Measurements from ENCODE around the gene DYRK1A.
A peak's percentile ranks its signal among the peaks of the same experiment; 100 is the strongest.

Gene DYRK1A

DNA sequence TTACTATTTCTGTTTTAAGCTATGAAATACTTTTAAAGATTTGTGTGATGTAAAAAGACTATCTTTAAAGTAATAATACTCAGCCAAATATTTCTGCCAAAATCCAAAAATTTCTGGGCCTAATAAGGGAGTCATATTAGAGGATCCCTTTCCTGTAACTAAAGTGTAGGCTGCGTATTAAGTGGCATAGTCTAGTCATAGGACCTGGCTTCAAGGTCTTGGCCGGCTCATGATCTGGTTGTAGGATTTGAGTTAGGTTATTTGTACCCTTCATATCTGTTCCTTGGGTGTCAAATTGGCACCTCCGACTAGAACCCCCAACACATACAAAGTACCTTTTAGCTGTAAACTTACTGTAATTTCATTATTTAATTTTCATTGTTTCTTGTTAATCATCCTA is 107.8 kb downstream of the DYRK1A start:
- no peaks in the 10 kb centered on the region for H3K4me1 ChIP-seq (ENCODE audit: insufficient read depth, poor library complexity, severe bottlenecking)
- TF ChIP-seq CTCF (IDR thresholded peaks at IDR 0.05; ENCODE audit: poor library complexity, severe bottlenecking): no peak

DNA sequence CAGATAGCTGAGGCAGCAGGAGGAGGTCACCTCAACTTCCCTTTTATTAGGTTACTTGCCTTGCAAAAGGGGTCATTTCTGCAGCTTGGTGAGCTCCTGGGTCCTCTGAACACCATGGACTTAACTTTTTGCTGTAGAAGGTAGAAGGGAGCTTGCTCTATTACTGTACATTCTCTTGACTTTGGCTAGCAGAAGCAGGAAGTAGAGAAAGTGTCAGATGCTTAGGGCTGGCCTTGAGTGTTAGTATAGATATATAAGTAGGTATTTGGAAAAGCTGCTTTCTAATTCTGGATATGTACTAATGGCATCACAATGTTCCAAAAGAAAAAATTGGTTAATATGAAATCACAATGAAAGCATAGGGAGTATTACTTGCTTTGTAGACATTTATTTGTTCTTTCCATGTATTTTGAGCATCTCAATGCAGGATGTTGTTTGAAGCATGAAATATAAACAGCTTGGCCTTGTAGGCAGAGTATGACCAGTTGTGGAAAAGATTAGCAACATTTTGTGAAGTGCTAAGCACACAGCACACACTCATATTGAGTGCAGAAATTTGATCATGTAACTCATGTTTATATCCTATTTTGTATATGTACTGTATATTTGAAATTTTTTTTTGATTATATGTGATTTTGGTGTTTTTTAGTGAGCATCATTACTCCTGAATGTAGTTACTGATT is 108.8 kb downstream of the DYRK1A start:
- Histone ChIP-seq H3K9me3 (ENCODE audit: severe bottlenecking) (no peaks in the 10 kb centered on the region), H3K27ac (ENCODE audit: poor library complexity, severe bottlenecking) (no peak overlapping the region), H3K27me3 (ENCODE audit: insufficient read depth, poor library complexity, severe bottlenecking) (no peaks in the 10 kb centered on the region), H3K36me3 (ENCODE audit: low read depth) (peaks cover 38% of the 10 kb centered on the region), H3K4me1 (ENCODE audit: insufficient read depth, poor library complexity, severe bottlenecking) (no peaks in the 10 kb centered on the region), H3K4me3 (ENCODE audit: severe bottlenecking) (no peak overlapping the region)
- TF ChIP-seq CTCF (IDR thresholded peaks at IDR 0.05; ENCODE audit: poor library complexity, severe bottlenecking): no peak
- DNase-seq (ENCODE audit: low spot score) (no peak), ATAC-seq (ENCODE audit: low read depth) (0 out of 3 replicates have a peak, but pooled peaks have one; percentile 33)

More for the DNA sequence above, 107.8 kb downstream of the DYRK1A start:
- Histone ChIP-seq H3K27ac (ENCODE audit: poor library complexity, severe bottlenecking) (no peak overlapping the region), H3K36me3 (ENCODE audit: low read depth) (peaks cover 31% of the 10 kb centered on the region), H3K9me3 (ENCODE audit: severe bottlenecking) (no peaks in the 10 kb centered on the region), H3K27me3 (ENCODE audit: insufficient read depth, poor library complexity, severe bottlenecking) (no peaks in the 10 kb centered on the region), H3K4me3 (ENCODE audit: severe bottlenecking) (no peak overlapping the region)
- DNase-seq (ENCODE audit: low spot score) (no peak), ATAC-seq (ENCODE audit: low read depth) (no peak)

GRCh38 chr21:37478794-37479193 is 112.2 kb downstream of the DYRK1A start:
- H3K9me3 ChIP-seq (ENCODE audit: severe bottlenecking): no peaks in the 10 kb centered on the region
- DNase-seq (ENCODE audit: low spot score) (no peak), ATAC-seq (ENCODE audit: low read depth) (no peak)
- no peaks in the 10 kb centered on the region for H3K27me3 ChIP-seq (ENCODE audit: insufficient read depth, poor library complexity, severe bottlenecking)
- H3K36me3 ChIP-seq (ENCODE audit: low read depth): peaks cover 47% of the 10 kb centered on the region
- H3K4me3 ChIP-seq (ENCODE audit: severe bottlenecking): no peak overlapping the region
- H3K27ac ChIP-seq (ENCODE audit: poor library complexity, severe bottlenecking): no peak overlapping the region
- TF ChIP-seq CTCF (IDR thresholded peaks at IDR 0.05; ENCODE audit: poor library complexity, severe bottlenecking): no peak
- no peaks in the 10 kb centered on the region for H3K4me1 ChIP-seq (ENCODE audit: insufficient read depth, poor library complexity, severe bottlenecking)

- no peak for TF ChIP-seq CTCF (IDR thresholded peaks at IDR 0.05; ENCODE audit: poor library complexity, severe bottlenecking)
- H3K27me3 ChIP-seq (ENCODE audit: insufficient read depth, poor library complexity, severe bottlenecking): no peaks in the 10 kb centered on the region
- no peak overlapping the region for H3K4me3 ChIP-seq (ENCODE audit: severe bottlenecking)
- H3K36me3 ChIP-seq (ENCODE audit: low read depth): peaks cover 73% of the 10 kb centered on the region
- no peak for DNase-seq (ENCODE audit: low spot score)
- H3K4me1 ChIP-seq (ENCODE audit: insufficient read depth, poor library complexity, severe bottlenecking): no peaks in the 10 kb centered on the region
- no peaks in the 10 kb centered on the region for H3K9me3 ChIP-seq (ENCODE audit: severe bottlenecking)
- no peak for ATAC-seq (ENCODE audit: low read depth)
- no peak overlapping the region for H3K27ac ChIP-seq (ENCODE audit: poor library complexity, severe bottlenecking)
These were observed 117.2 kb downstream of the DYRK1A start for GRCh38 chr21:37483776-37484175.

Measured in RWPE2 (cell line).